Middle frontal gyrus (tissue), 1 donor: ENCODE data around the gene OR5W2.
"Not testable (repeated sequence)": the region's sequence is repeated elsewhere in the genome, so short reads cannot be mapped to it uniquely, and the experiment has no call there.

Source experiments
- DNase-seq: peaks from one replicate; pipeline ENCODE4 v3.0.0-alpha.2; 2015; ENCODE audit warnings: low spot score; ENCODE audit errors: extremely low spot score

Gene OR5W2

DNA sequence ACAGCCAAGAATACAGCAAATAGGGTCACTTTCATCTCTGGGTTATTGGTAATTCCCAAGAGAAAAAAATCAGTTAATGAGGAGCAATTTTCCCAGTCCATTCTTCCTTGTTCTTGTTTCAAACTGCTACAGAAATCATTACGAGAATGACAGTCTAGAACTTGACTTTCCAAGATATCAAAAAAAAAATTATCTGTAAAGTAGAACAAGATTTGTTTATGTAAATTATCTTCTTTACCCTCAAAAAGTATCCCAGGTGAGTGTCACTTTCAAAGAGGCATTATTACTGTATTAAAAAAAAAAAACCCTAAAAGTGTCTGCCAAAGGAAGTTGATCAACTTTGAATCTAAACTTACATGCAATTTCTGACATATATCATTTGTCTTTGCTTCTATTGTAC is at the start of gene OR5W2:
TSS of gene OR5W2 (minus strand) at position 101 of the 400 bp plus-strand sequence. CDS start at position 101, 0 bp downstream.
- DNase-seq: no peak

DNA sequence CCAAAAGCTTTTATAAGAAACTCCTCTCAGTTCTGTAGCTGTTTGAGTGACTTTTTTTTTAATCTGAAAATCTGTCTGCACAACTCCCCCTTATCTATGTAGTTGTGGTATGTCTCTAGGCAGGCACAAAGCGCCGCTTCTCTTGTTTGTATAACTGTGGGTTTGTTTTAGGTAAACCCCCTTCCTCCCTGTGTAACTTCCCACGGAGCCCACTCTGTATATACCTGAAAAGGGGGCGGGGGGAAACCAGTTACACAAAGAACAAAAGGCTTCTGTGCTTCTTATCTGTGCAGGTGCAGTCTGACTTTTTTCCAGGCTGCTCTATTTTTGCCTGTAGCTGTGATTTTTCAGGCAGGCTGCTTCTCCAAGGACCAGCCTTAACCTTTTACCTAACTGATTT is 42.1 kb upstream of the OR5W2 start:
- DNase-seq: no peak

DNA sequence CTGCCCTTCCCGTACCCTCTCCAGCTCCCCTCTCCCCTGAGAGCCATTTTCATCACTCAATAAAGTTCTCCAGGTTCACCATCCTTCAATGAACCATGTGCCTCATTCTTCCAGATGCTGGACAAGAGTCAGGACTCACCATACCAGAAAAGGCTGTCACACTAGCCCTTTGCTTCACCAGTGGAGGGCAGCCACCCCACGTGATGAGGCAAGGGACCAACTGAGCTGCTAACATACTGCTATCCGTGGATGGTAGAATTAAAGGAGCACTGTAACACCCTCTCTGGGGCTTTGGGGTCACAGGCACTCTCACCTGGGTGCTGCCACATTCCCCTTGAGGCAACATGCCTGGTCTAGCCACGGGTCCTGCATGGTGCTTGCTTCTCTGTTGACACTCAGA is 34.9 kb upstream of the OR5W2 start:
- DNase-seq: no peak

GRCh38 chr11:55942785-55943392 is 28.5 kb upstream of the OR5W2 start:
- peak; percentile 64 for DNase-seq

GRCh38 chr11:55936300-55936699 is 21.9 kb upstream of the OR5W2 start, which contains the start of gene OR5I1:
Gene OR5I1 (minus strand): TSS chr11:55936400. CDS start chr11:55936400, 0 bp downstream.
- DNase-seq: no peak

DNA sequence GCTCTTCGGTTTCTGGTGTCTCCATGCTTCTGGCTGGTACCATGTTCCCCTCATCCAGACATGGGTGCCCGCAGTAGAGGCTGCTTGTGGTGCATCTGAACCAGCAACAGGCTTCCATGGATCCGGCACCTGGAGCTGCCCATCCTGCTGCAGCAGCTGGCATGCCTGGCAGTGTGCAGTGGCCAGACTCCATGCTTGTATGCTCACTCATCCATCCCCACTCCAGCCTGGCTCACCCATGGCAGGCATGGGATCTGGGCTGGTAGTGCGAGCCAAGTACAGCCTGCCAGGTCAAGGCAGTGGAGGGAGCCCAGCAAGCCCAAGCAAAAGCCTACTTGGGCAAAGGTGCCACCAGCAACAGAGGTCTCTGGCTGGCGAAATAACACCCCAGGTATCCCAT is 6.2 kb upstream of the OR5W2 start:
- DNase-seq: no peak

- DNase-seq: no peak
These were observed 12.1 kb downstream of the OR5W2 start for GRCh38 chr11:55902308-55902707.

GRCh38 chr11:55895216-55895615 is 19.2 kb downstream of the OR5W2 start:
- no peak for DNase-seq

GRCh38 chr11:55885481-55885880 is 28.9 kb downstream of the OR5W2 start:
- DNase-seq: not testable (repeated sequence)

DNA sequence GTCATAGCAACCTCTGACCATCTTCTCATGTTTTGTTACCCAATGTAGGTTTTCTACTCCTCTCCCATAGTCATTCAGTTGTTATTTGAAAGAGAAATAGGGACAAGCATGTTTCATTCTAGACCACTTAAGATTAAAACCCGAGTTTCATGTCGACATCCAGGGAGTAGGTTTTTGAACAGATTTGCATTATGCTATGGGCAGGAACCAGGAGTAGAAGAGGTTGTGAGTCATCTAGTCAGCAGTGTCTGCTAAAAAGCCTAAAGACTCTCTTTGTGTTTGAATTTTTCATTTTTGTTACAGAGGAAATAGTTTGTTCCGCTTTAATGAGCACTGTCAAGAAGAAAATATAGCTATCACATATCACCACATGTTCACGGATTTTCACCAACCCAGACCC is 29.4 kb downstream of the OR5W2 start:
- DNase-seq: not testable (repeated sequence)

DNA sequence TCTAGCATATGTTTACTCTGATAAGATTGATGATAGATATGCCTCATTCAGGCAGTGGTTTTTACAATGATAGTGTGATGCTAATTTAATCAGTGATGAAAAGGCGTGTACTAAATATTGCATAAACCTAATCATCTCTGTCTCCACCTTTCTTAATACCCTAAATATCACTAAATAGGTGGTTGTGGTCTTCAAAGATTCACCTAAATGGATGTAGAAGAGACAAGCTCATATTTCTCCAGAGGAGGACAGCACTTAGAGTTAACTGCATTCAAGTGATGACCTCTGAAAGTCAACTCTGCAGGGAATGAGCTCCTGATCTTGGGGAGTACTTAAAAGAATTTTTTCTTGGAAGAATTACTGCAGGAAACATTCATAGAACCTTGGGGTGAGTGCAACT is 31.4 kb downstream of the OR5W2 start, which contains the start of gene TRIM51:
TSS of gene TRIM51 (plus strand) at position 301 of the 400 bp plus-strand sequence. CDS start 2,132 bp downstream, outside the sequence.
- not testable (repeated sequence) for DNase-seq

- not testable (repeated sequence) for DNase-seq
These were observed 41.2 kb downstream of the OR5W2 start for GRCh38 chr11:55873146-55873545.

GRCh38 chr11:55872731-55873130 is 41.7 kb downstream of the OR5W2 start:
- DNase-seq: not testable (repeated sequence)

DNA sequence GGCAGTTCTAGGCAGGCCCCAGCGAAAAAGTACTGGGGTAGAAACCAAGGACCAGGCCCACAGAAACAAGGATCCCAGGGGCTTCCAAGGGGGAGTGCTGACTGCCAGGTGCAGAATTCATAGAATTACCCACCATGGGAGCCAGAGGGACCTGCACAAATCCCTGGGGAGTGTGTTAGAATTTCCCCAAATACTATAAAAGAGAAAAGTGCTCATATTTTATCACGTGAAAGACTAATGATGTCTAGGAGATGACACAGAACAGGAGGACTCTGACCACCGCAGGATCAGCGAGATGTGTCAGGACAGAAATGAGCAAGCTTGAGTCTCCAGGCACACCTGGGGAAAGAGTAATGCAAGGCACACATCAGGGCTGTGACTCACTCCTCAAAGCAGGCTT is 47.0 kb downstream of the OR5W2 start:
- not testable (repeated sequence) for DNase-seq
